Esophagus squamous epithelium (tissue), 4 donors: ENCODE results near the gene HCAR3.

Experiments
- POLR2A ChIP-seq, 4 donors: fragments of 450-650 bp; IDR thresholded peaks; one replicate each; pipeline ENCODE4 v1.6.1; 2017; ENCODE audit warnings: antibody characterized with exemption in 4 of 4, mild to moderate bottlenecking in 4 of 4, moderate library complexity in 3 of 4
- TF ChIP-seq, protein P1 (sequence below), 6 experiments: fragments of 450-650 bp in 4 of 6; fragments of 200-600 bp in 2 of 6; sonication (generic) in 2 of 6; IDR thresholded peaks; one replicate each; pipeline ENCODE4 v1.5.1; 2016 to 2019; ENCODE audit warnings: antibody characterized with exemption in 6 of 6, mild to moderate bottlenecking in 4 of 6, moderate library complexity in 4 of 6

DNA sequence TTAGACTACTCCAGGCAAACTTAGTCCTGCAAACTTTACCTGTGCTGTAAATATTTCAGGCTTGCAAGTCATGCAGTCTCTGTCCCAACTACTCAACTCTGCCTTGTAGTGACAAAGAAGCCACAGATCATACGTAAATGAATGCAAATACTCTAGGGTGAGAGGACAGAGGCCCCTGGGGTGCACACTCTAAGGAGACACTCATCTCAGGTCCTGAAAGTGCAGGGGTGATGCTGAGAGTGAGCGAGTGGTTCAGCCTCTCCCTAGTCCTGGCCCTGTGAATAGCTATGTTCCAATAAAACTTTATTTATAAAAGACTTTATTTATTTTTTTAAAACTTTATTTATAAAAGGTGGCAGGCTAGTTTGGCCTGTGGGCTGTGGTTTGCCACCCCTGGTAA is 48.3 kb downstream of the HCAR3 start:
- TF ChIP-seq POLR2A (IDR thresholded peaks at IDR 0.05), result no peak
- TF ChIP-seq, protein P1, sequence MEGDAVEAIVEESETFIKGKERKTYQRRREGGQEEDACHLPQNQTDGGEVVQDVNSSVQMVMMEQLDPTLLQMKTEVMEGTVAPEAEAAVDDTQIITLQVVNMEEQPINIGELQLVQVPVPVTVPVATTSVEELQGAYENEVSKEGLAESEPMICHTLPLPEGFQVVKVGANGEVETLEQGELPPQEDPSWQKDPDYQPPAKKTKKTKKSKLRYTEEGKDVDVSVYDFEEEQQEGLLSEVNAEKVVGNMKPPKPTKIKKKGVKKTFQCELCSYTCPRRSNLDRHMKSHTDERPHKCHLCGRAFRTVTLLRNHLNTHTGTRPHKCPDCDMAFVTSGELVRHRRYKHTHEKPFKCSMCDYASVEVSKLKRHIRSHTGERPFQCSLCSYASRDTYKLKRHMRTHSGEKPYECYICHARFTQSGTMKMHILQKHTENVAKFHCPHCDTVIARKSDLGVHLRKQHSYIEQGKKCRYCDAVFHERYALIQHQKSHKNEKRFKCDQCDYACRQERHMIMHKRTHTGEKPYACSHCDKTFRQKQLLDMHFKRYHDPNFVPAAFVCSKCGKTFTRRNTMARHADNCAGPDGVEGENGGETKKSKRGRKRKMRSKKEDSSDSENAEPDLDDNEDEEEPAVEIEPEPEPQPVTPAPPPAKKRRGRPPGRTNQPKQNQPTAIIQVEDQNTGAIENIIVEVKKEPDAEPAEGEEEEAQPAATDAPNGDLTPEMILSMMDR (IDR thresholded peaks at IDR 0.05), result no peak
